Measurements from ENCODE around the gene CDH23.

CDH23 gene

GRCh38 chr10:71714031-71714410 lies 317.3 kb downstream of the CDH23 start:
- TF ChIP-seq TAF1 (IDR thresholded peaks at IDR 0.05; ENCODE audit: borderline replicate concordance, insufficient read depth, low read length), result no peak
- no peak for TF ChIP-seq FOXP2 (optimal IDR thresholded peaks at IDR 0.05; ENCODE audit: borderline replicate concordance, extremely low read depth, extremely low read length, insufficient read depth)
- no peak for TF ChIP-seq REST (IDR thresholded peaks at IDR 0.05; ENCODE audit: insufficient read depth in 1 of 2, low read depth in 2 of 2, low read length in 2 of 2)
- TF ChIP-seq POLR2AphosphoS5 (IDR thresholded peaks at IDR 0.05; ENCODE audit: low read depth, low read length), result no peak
- TF ChIP-seq SIN3A (IDR thresholded peaks at IDR 0.05; ENCODE audit: borderline replicate concordance, insufficient read depth, low read length), result no peak

- TF ChIP-seq REST (IDR thresholded peaks at IDR 0.05; ENCODE audit: insufficient read depth in 1 of 2, low read depth in 2 of 2, low read length in 2 of 2), result no peak
- TF ChIP-seq FOXP2 (optimal IDR thresholded peaks at IDR 0.05; ENCODE audit: borderline replicate concordance, extremely low read depth, extremely low read length, insufficient read depth), result no peak
- TF ChIP-seq SIN3A (IDR thresholded peaks at IDR 0.05; ENCODE audit: borderline replicate concordance, insufficient read depth, low read length), result no peak
- TF ChIP-seq POLR2AphosphoS5 (IDR thresholded peaks at IDR 0.05; ENCODE audit: low read depth, low read length), result no peak
- no peak for TF ChIP-seq TAF1 (IDR thresholded peaks at IDR 0.05; ENCODE audit: borderline replicate concordance, insufficient read depth, low read length)
Observed at GRCh38 chr10:71714592-71714991, 317.9 kb downstream of the CDH23 start.

- TF ChIP-seq SIN3A (IDR thresholded peaks at IDR 0.05; ENCODE audit: borderline replicate concordance, insufficient read depth, low read length) (no peak), POLR2AphosphoS5 (IDR thresholded peaks at IDR 0.05; ENCODE audit: low read depth, low read length) (no peak), REST (IDR thresholded peaks at IDR 0.05; ENCODE audit: insufficient read depth in 1 of 2, low read depth in 2 of 2, low read length in 2 of 2) (no peak)
Observed at GRCh38 chr10:71715026-71715425, 318.3 kb downstream of the CDH23 start.

- TF ChIP-seq TAF1 (IDR thresholded peaks at IDR 0.05; ENCODE audit: borderline replicate concordance, insufficient read depth, low read length) (no peak), FOXP2 (optimal IDR thresholded peaks at IDR 0.05; ENCODE audit: borderline replicate concordance, extremely low read depth, extremely low read length, insufficient read depth) (no peak), REST (IDR thresholded peaks at IDR 0.05; ENCODE audit: insufficient read depth in 1 of 2, low read depth in 2 of 2, low read length in 2 of 2) (no peak), POLR2AphosphoS5 (IDR thresholded peaks at IDR 0.05; ENCODE audit: low read depth, low read length) (no peak), SIN3A (IDR thresholded peaks at IDR 0.05; ENCODE audit: borderline replicate concordance, insufficient read depth, low read length) (no peak)
Observed at GRCh38 chr10:71715860-71716259, 319.1 kb downstream of the CDH23 start.

GRCh38 chr10:71716426-71716825 lies 319.7 kb downstream of the CDH23 start:
- no peak for TF ChIP-seq REST (IDR thresholded peaks at IDR 0.05; ENCODE audit: insufficient read depth in 1 of 2, low read depth in 2 of 2, low read length in 2 of 2)
- no peak for TF ChIP-seq POLR2AphosphoS5 (IDR thresholded peaks at IDR 0.05; ENCODE audit: low read depth, low read length)
- TF ChIP-seq FOXP2 (optimal IDR thresholded peaks at IDR 0.05; ENCODE audit: borderline replicate concordance, extremely low read depth, extremely low read length, insufficient read depth), result no peak
- no peak for TF ChIP-seq SIN3A (IDR thresholded peaks at IDR 0.05; ENCODE audit: borderline replicate concordance, insufficient read depth, low read length)
- no peak for TF ChIP-seq TAF1 (IDR thresholded peaks at IDR 0.05; ENCODE audit: borderline replicate concordance, insufficient read depth, low read length)
